ENCODE measurements around the gene PYM1. TPM values are rescaled to one million over a fixed set of nuclear protein-coding genes. Genes with fewer than 3 reads are reported as not detected.
A peak's percentile ranks its signal among the peaks of the same experiment; 100 is the strongest.

The PYM1 gene
- total and polyA plus RNA-seq, 2 donors, result 39.0 to 57.9 TPM

DNA sequence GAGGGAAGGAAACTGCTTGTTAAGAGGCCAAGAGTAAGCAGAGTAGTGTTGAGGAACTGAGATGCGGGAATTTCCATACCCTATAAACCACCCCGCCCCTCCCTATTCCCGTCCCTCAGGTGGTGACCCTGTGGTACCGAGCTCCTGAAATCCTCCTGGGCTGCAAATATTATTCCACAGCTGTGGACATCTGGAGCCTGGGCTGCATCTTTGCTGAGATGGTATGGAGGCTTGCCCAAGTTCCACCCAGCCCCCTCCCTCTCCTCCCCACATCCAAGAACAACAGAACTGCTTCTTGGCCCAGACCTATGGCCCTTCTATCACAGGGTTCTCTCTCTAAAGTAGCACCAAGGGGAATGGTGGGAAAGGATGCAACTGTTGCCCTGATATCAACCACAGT, 41.7 kb upstream of the PYM1 start:
- 95% methylated on average over 4 of the region's 4 CpGs for WGBS
- Histone ChIP-seq H3K27me3 (ENCODE audit: control insufficient read depth in 2 of 2, insufficient read depth in 1 of 2, low read length in 1 of 2) (no peaks in the 10 kb centered on the region), H3K4me3 (ENCODE audit: low read length in 2 of 2) (no peak overlapping the region), H3K27ac (ENCODE audit: low read depth in 1 of 2, low read length in 1 of 2) (no peak overlapping the region), H3K36me3 (ENCODE audit: control insufficient read depth in 2 of 2, insufficient read depth in 2 of 2, low read length in 1 of 2) (peaks cover 9 to 35% of the 10 kb centered on the region in 2 donors), H3K9me3 (ENCODE audit: control insufficient read depth in 2 of 2, insufficient read depth in 1 of 2, low read length in 1 of 2) (no peaks in the 10 kb centered on the region), H3K4me1 (ENCODE audit: control insufficient read depth in 2 of 2, insufficient read depth in 2 of 2, low read length in 2 of 2) (peaks cover 20 to 37% of the 10 kb centered on the region in 2 donors)
- DNase-seq (ENCODE audit: low read depth in 6 of 9, low spot score in 9 of 9), result no peak

GRCh38 chr12:55966408-55967281, 39.0 kb upstream of the PYM1 start, which contains the start of gene CDK2:
Gene CDK2, plus strand, starts transcription at chr12:55966830. Its CDS starts 179 bp downstream, at chr12:55967009.
- DNase-seq (ENCODE audit: low read depth in 6 of 9, low spot score in 9 of 9), result peak; percentile 70 to 93 (median 88)
- under 1% methylated on average over 45 of the region's 45 CpGs for WGBS
- Histone ChIP-seq H3K27ac (ENCODE audit: low read depth in 1 of 2, low read length in 1 of 2) (peak within 1 kb of the TSS; percentile 45 to 59), H3K36me3 (ENCODE audit: control insufficient read depth in 2 of 2, insufficient read depth in 2 of 2, low read length in 1 of 2) (peaks cover 9 to 31% of the 10 kb centered on the region in 2 donors), H3K27me3 (ENCODE audit: control insufficient read depth in 2 of 2, insufficient read depth in 1 of 2, low read length in 1 of 2) (no peaks in the 10 kb centered on the region), H3K4me1 (ENCODE audit: control insufficient read depth in 2 of 2, insufficient read depth in 2 of 2, low read length in 2 of 2) (peaks cover 18 to 25% of the 10 kb centered on the region in 2 donors), H3K4me3 (ENCODE audit: low read length in 2 of 2) (peak within 1 kb of the TSS; percentile 71 to 84), H3K9me3 (ENCODE audit: control insufficient read depth in 2 of 2, insufficient read depth in 1 of 2, low read length in 1 of 2) (no peaks in the 10 kb centered on the region)

- DNase-seq (ENCODE audit: low read depth in 6 of 9, low spot score in 9 of 9), result no peak
Observed at GRCh38 chr12:55965941-55966407, 38.3 kb upstream of the PYM1 start, which contains the start of gene PMEL. Gene PMEL, minus strand, starts transcription at chr12:55966042. Its CDS starts 31 bp downstream, at chr12:55966011.

GRCh38 chr12:55965240-55965639, 37.5 kb upstream of the PYM1 start:
- 99% methylated on average over 5 of the region's 5 CpGs for WGBS
- Histone ChIP-seq H3K27me3 (ENCODE audit: control insufficient read depth in 2 of 2, insufficient read depth in 1 of 2, low read length in 1 of 2) (no peaks in the 10 kb centered on the region), H3K9me3 (ENCODE audit: control insufficient read depth in 2 of 2, insufficient read depth in 1 of 2, low read length in 1 of 2) (no peaks in the 10 kb centered on the region), H3K4me1 (ENCODE audit: control insufficient read depth in 2 of 2, insufficient read depth in 2 of 2, low read length in 2 of 2) (peaks cover 18 to 25% of the 10 kb centered on the region in 2 donors), H3K4me3 (ENCODE audit: low read length in 2 of 2) (no peak overlapping the region), H3K27ac (ENCODE audit: low read depth in 1 of 2, low read length in 1 of 2) (no peak overlapping the region), H3K36me3 (ENCODE audit: control insufficient read depth in 2 of 2, insufficient read depth in 2 of 2, low read length in 1 of 2) (peaks cover 0 to 19% of the 10 kb centered on the region in 2 donors)
- no peak for DNase-seq (ENCODE audit: low read depth in 6 of 9, low spot score in 9 of 9)

More at GRCh38 chr12:55965941-55966407, 38.3 kb upstream of the PYM1 start, which contains the start of gene PMEL:
- no peaks in the 10 kb centered on the region for H3K9me3 ChIP-seq (ENCODE audit: control insufficient read depth in 2 of 2, insufficient read depth in 1 of 2, low read length in 1 of 2)
- peak within 1 kb of the TSS; percentile 71 to 84 for H3K4me3 ChIP-seq (ENCODE audit: low read length in 2 of 2)
- peak within 1 kb of the TSS; percentile 45 to 59 for H3K27ac ChIP-seq (ENCODE audit: low read depth in 1 of 2, low read length in 1 of 2)
- H3K36me3 ChIP-seq (ENCODE audit: control insufficient read depth in 2 of 2, insufficient read depth in 2 of 2, low read length in 1 of 2), result peaks cover 4 to 24% of the 10 kb centered on the region in 2 donors
- WGBS, result 42% methylated on average over 4 of the region's 4 CpGs
- H3K4me1 ChIP-seq (ENCODE audit: control insufficient read depth in 2 of 2, insufficient read depth in 2 of 2, low read length in 2 of 2), result peaks cover 18 to 25% of the 10 kb centered on the region in 2 donors
- H3K27me3 ChIP-seq (ENCODE audit: control insufficient read depth in 2 of 2, insufficient read depth in 1 of 2, low read length in 1 of 2), result no peaks in the 10 kb centered on the region

DNA sequence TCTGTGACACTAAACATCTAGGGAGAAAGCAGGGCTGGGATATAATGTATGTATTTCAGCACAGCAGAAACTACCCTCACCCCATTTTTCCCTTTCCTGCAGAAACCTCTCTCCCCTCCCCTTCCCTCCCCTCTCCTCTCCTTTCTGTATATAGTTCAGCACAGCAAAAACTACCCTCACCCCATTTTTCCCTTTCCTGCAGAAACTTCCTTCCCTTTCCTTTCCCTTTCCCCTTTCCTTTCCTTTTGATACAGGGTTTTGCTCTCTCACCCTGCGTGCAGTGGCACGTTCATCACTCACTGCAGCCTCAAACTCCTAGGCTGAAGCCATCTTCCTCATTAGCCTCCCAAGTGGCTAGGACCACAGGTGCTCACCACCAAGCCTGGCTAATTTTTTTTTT, 36.1 kb upstream of the PYM1 start:
- 85% methylated on average over 2 of the region's 2 CpGs for WGBS
- Histone ChIP-seq H3K36me3 (ENCODE audit: control insufficient read depth in 2 of 2, insufficient read depth in 2 of 2, low read length in 1 of 2) (peaks cover 0 to 8% of the 10 kb centered on the region in 2 donors), H3K9me3 (ENCODE audit: control insufficient read depth in 2 of 2, insufficient read depth in 1 of 2, low read length in 1 of 2) (no peaks in the 10 kb centered on the region), H3K27ac (ENCODE audit: low read depth in 1 of 2, low read length in 1 of 2) (no peak overlapping the region), H3K4me3 (ENCODE audit: low read length in 2 of 2) (no peak overlapping the region), H3K4me1 (ENCODE audit: control insufficient read depth in 2 of 2, insufficient read depth in 2 of 2, low read length in 2 of 2) (peaks cover 18 to 25% of the 10 kb centered on the region in 2 donors), H3K27me3 (ENCODE audit: control insufficient read depth in 2 of 2, insufficient read depth in 1 of 2, low read length in 1 of 2) (no peaks in the 10 kb centered on the region)
- no peak for DNase-seq (ENCODE audit: low read depth in 6 of 9, low spot score in 9 of 9)

- no peak for DNase-seq (ENCODE audit: low read depth in 6 of 9, low spot score in 9 of 9)
- Histone ChIP-seq H3K36me3 (ENCODE audit: control insufficient read depth in 2 of 2, insufficient read depth in 2 of 2, low read length in 1 of 2) (peaks cover 30 to 40% of the 10 kb centered on the region in 2 donors), H3K27me3 (ENCODE audit: control insufficient read depth in 2 of 2, insufficient read depth in 1 of 2, low read length in 1 of 2) (no peaks in the 10 kb centered on the region), H3K9me3 (ENCODE audit: control insufficient read depth in 2 of 2, insufficient read depth in 1 of 2, low read length in 1 of 2) (peaks cover 0 to 3% of the 10 kb centered on the region in 2 donors), H3K4me1 (ENCODE audit: control insufficient read depth in 2 of 2, insufficient read depth in 2 of 2, low read length in 2 of 2) (peaks cover 0 to 19% of the 10 kb centered on the region in 2 donors), H3K27ac (ENCODE audit: low read depth in 1 of 2, low read length in 1 of 2) (peak overlapping the region in 1 of 2 donors; percentile 26), H3K4me3 (ENCODE audit: low read length in 2 of 2) (no peak overlapping the region)
- 90% methylated on average over 5 of the region's 5 CpGs for WGBS
Observed at GRCh38 chr12:55957106-55957859, 29.6 kb upstream of the PYM1 start.

DNA sequence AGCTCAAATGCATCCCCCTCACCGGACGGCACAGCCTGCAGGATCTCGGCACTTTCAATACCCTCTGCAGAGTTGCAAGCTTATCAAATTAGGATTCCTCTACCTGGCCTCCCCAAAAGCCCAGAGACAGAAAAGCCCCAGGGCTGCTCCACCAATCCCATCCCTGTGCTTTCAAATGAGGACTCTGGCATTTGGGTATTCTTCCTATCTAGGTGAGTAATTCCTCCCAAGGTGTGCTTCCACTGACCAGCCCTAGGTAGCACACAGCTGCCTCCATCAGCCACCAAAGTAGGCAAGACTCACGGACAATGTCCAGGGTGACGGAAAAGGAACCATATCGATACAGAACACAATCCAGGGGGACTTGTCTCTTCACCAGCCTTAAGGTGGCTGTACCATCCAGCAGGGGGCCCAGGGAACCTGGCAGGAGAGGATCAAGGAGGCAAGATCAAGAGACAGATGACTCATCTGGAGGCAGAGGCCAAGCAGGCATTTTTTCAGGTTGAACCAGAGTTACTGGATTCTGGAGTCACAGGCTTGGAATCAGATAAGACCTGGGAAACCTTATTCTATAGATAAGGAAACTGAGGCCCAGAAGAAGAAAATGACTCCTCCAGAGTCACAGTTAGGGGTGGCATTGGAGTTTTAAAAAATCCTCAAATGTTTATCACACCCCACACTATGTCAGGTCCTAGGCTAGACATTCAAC, 28.3 kb upstream of the PYM1 start:
- WGBS, result 97% methylated on average over 6 of the region's 6 CpGs
- Histone ChIP-seq H3K9me3 (ENCODE audit: control insufficient read depth in 2 of 2, insufficient read depth in 1 of 2, low read length in 1 of 2) (peaks cover 0 to 3% of the 10 kb centered on the region in 2 donors), H3K36me3 (ENCODE audit: control insufficient read depth in 2 of 2, insufficient read depth in 2 of 2, low read length in 1 of 2) (peaks cover 43 to 53% of the 10 kb centered on the region in 2 donors), H3K4me1 (ENCODE audit: control insufficient read depth in 2 of 2, insufficient read depth in 2 of 2, low read length in 2 of 2) (peaks cover 0 to 19% of the 10 kb centered on the region in 2 donors), H3K27me3 (ENCODE audit: control insufficient read depth in 2 of 2, insufficient read depth in 1 of 2, low read length in 1 of 2) (no peaks in the 10 kb centered on the region), H3K4me3 (ENCODE audit: low read length in 2 of 2) (no peak overlapping the region), H3K27ac (ENCODE audit: low read depth in 1 of 2, low read length in 1 of 2) (no peak overlapping the region)
- DNase-seq (ENCODE audit: low read depth in 6 of 9, low spot score in 9 of 9), result peak in 1 of 9 donors; percentile 70

GRCh38 chr12:55955344-55955743, 27.6 kb upstream of the PYM1 start:
- Histone ChIP-seq H3K27me3 (ENCODE audit: control insufficient read depth in 2 of 2, insufficient read depth in 1 of 2, low read length in 1 of 2) (no peaks in the 10 kb centered on the region), H3K27ac (ENCODE audit: low read depth in 1 of 2, low read length in 1 of 2) (peak overlapping the region in 1 of 2 donors; percentile 36), H3K4me1 (ENCODE audit: control insufficient read depth in 2 of 2, insufficient read depth in 2 of 2, low read length in 2 of 2) (peaks cover 0 to 19% of the 10 kb centered on the region in 2 donors), H3K36me3 (ENCODE audit: control insufficient read depth in 2 of 2, insufficient read depth in 2 of 2, low read length in 1 of 2) (peaks cover 44 to 59% of the 10 kb centered on the region in 2 donors), H3K9me3 (ENCODE audit: control insufficient read depth in 2 of 2, insufficient read depth in 1 of 2, low read length in 1 of 2) (peaks cover 0 to 3% of the 10 kb centered on the region in 2 donors), H3K4me3 (ENCODE audit: low read length in 2 of 2) (no peak overlapping the region)
- 97% methylated on average over 4 of the region's 4 CpGs for WGBS
- no peak for DNase-seq (ENCODE audit: low read depth in 6 of 9, low spot score in 9 of 9)

Data from thymus (tissue), 11 donors.